ENCODE results near the gene MSH5.

The MSH5 gene

DNA sequence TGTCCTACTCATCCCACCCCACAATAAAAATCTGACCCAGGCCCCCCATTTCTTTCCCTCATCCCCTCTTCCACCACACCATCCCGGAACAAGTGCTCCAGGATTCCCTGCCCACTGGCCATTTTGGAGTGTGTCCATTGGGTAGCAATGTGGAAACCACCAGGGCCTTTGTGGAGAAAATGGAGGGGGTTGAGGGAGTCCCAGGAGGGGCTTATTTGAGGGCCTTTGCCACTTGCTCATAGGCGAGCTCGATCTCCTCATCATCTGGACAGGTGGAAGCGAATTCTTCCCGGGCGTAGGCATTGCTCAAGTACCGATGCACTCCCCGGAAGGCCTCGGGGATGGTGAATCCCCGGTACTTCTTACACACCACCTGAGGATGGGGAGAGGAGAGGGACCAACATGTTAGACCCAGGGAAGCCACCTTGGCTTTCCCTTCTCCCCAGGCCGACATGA, 9.1 kb upstream of the MSH5 start:
- no peak for DNase-seq

DNA sequence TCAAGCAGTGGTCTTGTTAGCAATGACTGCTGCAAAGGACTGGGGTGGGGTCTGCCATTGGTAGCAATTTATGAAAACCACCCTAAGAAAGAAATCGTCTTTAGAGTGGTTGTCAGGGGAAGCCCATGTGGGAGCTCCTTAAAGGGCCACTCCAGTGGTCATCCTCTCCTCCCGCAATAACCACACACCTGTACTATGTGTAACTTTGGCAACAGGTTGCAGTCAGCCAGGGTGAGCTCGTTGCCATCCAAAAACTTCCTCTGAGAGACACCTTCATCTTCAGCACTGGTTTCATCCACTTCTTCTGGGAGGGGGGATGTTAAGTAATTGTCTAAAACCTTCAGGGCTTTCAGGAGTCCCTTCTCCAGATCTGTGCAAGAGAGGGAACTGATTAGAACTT, 7.8 kb upstream of the MSH5 start:
- DNase-seq, result no peak

DNA sequence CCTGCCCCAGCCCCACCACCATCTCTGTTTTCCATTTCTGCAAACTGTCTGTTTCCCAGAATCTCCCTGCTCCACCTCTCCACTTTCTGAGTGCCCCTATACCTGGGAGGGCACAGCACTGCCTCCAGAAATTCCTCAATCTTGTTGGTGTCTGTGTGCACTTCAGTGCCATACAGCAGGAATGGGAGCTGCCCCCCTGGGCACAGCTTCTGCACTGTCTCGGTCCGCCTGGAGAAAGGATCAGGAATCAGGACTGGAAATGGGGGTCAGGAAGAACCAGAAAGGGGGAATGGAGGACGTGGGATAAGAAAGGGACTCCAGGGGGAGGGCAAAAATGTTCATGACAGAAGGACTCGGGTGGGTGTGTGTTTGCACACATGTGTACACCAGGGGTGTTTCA, 6.1 kb upstream of the MSH5 start:
- no peak for DNase-seq

DNA sequence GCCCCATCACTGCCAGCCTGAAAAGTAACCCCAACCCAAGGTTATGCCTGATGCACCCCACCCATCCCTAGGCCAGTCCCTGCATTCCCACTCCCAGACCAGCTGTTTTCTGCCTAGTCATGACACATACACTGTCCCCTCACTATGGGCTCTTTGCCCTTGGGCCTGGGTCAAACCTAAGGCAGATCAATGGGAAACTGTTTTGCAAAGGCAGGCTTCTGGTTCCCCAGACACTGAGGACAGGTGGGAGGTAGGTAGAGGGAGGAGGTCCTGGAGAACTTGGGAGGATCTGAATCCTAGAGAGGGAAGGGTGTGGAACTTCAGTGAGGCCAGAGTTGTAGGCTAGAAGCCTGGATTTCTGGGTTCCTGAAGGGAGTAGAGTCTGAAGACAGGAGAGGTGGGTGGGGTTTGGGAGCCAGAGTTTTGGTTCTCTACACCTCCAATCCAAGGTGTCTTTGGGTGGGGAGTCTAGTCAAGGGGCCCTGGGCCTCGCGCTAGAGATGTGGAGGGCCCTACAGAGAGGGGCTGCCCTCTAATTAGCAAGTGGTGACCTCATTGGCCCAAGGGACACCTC, 5.5 kb upstream of the MSH5 start:
- no peak for DNase-seq

DNA sequence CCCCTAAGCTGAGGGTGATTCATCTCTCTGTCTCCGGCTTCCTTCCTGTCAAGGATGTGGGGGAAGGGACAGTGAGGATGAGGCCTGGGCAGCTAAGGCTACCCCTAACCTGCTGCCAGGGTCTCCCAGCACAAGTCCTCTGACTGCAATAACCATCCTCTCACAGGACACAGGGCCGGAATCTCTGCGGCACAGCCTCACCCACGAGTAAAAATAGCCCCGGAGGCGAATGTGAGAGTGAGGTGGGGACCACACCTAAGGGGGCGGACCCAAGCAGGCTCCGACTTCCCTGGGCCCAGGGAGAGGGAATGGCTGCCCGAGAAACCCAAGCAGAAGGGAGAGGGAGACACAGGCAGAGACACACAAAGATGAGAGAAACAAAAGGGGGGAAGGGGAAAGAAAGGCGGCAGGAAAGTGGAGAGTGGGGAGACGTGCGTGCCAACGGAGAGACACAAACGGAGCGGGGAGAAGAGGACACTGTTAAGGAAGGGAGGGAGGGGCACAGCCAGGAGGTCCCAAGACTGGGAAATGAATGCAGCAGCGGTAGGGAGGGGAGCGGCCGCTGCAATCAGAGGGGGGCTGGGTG, 4.9 kb upstream of the MSH5 start:
- peak; percentile 30 for DNase-seq

DNA sequence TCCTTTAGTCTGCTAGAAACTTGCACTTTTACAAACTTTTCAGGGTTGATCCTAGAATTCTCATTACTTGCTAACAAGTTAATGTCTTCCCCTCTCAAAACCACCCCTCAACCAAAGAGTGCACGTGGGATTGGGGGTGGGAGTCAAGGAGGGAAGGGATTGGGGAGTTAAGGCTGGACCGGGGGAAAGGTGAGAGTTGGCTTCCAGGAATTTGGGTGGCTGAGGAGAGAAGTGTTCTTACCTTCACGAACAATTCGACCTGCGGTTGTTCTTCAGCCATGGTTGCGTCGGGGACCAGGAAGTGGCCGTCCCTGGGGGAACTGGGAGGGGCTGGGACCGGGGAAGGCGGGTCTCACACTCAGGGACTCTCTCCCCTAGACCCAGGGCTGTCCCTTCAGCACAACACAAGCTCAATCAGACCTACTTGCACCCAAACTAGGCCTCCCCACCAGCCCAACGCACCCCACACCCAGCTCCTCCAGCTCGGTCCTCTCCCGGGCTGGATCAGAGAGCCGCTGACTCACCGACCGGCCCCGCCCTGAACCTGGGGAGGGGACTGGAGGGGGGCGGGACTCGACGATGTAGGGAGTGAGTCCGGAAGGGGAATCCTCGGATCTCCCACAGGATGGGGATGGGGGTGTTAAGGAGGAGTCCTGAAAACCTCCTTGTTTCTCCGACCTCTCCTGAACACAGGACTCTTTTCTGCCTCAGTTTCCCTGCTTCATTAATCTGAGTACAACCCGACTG, 3.6 kb upstream of the MSH5 start, which contains the start of gene CLIC1:
CLIC1 (minus strand) TSS at position 510 of the 747 bp plus-strand sequence; CDS start at position 280, 230 bp downstream.
- DNase-seq, result peak; percentile 78

DNA sequence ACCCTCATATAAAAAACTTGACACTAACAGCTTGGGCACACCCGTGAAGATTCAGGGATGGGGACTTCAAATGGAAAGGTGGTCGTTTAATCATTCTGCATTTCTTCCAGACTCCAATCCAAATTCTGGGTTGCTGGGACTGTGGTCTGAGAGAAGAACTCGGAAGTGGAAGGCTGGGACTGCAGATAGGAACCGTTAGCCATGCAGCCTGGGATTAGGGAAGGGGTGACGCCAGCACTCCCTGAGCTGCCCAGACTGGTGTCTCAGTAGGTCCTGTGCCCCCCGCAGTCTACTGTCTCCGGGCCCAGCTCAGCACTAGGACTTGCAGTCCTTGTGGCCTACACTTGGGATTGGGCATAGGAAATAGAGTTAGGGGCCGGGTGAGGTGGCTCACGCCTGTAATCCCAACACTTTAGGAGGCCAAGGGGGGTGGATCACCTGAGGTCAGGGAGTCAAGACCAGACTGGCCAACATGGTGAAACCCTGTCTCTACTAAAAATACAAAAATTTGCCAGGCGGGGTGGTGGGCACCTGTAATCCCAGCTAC, 3.0 kb upstream of the MSH5 start:
- no peak for DNase-seq

DNA sequence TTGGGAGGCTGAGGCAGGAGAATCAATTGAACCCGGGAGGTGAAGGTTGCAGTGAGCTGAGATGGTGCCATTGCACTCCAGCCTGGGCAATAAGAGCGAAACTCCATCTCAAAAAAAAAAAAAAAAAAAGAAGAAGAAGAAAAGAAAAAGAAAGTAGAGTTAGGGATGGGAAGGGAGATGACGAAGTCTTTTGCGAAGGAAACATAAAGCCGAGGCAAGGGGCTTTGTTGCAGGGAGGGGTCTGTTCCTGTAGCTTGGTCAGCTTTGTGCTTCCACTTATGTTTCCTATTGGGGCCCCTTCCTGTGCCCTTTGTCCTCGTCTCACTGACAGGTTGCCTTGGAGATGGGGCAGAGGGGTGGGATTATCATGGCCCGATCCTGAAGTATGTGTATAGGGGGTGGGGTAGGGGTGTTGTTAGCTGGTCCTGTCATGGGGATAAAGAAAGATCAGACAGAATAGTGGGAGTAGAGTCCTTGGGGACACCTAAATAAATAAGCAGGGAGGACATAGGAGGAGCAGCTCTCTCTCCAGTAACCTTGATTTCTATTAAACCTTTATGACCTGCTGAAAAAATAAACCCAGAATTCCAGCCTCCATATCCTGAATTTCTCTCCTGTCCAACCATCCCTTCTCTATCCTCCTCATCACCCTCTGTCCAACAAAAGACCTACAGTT, 2.4 kb upstream of the MSH5 start:
- DNase-seq, result no peak

DNA sequence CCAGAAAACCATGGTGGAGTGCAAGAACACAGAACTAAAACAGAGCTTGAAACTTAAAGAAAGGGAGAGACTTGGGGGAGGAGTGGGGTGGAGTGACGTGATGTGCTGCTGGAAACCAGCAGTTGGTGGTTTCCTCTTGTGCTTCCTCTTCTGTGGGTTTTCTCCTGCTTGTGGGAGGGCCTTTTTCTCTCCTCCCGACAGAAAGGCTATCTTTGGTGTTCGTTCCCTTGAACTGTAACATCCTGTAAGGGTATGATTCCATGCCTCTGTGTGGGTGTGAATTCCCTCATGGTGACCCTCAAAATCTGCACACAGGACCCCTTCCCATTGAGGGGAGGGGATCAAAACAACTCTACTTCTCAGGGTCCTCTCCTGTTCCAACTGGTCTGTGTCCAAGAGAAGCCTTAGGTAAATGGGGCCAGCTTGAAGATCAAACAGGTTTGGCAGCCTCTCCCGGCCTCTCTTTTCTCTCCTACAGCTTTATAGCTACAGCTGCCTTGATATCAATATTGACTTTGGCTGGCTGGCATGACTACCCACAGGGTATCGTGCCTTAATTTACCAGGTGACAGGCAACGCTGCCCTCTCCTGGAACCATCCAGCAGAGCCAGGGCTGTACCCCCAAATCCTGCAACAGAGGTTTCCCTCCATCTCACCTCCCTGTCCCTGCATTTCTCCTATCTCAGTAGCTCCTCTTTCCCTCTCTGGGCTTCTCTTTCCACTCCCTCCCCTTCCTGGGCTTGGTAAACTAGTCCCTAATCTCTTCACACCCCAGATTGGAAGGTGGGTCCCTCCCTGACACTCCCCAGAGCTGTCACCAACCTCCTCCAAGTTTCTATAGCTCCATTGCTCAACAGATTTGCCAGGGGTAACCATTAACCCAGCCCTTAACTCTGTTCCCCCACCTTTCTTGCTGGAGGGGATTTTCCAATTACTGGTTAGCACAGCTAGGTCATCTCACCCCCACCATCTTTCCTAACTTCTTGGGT, 1.5 kb upstream of the MSH5 start:
- DNase-seq, result peak; percentile 40

DNA sequence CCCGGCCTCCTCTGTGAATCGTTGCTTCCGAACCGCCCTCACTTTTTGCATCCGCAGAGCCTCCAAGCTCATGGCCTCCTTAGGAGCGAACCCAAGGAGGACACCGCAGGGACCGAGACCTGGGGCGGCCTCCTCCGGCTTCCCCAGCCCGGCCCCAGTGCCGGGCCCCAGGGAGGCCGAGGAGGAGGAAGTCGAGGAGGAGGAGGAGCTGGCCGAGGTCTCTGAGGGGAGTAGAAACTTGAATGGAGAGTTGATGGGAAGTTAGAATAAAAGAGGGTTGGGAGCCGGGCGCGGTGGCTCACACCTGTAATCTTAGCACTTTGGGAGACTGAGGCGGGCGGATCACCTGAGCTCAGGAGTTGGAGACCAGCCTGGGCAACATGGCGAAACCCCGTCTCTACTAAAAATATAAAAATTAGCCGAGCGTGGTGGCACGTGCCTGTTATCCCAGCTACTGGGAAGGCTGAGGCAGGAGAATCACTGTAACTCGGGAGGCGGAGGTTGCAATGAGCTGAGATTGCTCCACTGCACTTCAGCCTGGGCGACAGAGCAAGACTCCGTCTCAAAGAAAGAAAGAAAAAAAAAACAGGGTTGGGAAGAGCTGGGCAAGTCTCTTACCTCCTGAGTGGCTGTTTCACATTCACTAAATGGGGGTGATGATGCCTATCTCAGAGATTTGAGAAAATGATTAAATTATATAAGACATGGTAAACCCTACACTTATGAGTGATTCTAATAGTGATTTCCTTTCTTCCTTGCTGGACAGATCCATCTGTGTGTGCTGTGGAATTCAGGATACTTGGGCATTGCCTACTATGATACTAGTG, 805 bp downstream of the MSH5 start:
- DNase-seq, result no peak

DNA sequence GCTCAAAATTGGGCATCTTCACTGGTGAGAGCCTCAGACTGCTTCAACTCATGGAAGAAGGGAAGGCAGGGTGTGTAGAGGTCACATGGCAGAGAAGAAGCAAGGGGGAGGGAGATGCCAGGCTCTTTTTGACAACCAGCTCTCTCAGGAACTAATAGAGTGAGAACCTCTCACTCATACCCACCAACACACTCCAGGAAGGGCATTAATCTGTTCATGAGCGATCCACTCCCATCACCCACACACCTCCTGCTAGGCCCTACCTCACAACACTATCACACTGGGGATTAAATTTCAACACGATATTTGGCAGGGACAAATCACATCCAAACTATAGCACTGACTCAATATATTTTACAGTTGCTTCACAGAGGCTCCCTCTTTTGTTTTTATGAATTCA, 2.0 kb downstream of the MSH5 start:
- DNase-seq, result no peak

DNA sequence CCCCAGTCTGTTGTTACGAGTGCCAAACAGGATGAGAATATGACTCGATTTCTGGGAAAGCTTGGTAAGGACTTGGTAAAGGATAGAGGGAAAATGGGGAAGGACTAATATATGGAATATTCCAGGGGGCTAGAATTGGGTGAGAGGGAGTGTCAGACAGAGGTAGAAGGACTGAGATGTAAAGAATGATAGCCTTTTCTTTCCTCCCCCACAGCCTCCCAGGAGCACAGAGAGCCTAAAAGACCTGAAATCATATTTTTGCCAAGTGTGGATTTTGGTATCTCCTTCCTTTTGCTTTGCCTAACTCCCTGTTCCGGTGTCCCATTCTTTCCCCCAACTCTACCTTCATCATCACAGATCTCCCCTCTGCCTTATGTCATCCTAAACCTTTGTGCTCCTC, 3.1 kb downstream of the MSH5 start:
- DNase-seq, result no peak

DNA sequence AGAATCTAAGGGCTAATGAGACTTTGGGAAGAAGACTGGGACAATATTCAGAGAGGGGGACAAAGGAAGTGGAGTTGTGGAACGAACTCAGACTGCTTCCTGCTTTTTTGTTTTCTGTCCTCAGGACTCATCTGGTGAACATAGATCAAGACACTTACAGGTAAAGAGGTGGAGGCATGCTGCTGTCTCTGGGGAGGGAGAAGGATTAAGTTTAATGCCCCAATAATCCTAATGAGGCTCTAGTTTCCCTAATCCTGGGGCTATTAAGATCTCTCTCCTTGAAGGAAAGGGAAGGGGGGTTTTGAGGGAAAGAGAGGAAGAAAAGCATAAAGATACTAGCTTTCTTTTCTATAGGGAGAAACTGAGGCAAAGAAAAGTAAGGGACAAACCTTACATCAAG, 4.6 kb downstream of the MSH5 start:
- DNase-seq, result no peak

DNA sequence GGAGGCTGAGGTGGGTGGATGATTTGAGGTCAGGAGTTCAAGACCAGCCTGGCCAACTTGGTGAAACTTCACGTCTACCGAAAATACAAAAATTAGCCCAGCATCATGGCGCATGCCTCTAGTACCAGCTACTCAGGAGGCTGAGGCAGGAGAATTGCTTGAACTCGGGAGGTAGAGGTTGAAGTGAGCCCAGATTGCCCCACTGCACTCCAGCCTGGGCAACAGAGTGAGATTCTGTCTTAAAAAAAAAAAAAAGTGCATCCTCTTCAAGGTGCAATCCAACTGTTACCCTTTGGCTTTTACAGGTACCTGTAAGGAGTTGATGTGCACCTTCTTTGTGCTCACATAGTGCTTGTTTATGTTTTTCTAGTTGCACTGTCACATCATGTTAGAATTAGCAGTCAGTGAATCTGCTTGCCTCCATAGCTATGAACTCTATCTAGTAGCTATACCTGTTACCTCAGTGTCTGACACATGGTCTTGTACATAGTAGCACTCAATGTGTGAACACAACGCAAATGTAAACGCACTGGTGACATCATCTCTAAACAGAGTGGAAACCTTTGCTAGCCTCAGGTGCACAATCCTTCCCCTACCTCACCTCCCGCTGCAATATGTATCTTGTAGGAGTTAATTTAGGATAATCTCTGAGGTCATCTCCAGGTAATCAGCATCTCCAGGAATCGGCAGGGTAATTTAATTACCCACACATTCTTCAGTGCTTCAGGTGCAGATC, 9.7 kb downstream of the MSH5 start:
- DNase-seq, result no peak

DNA sequence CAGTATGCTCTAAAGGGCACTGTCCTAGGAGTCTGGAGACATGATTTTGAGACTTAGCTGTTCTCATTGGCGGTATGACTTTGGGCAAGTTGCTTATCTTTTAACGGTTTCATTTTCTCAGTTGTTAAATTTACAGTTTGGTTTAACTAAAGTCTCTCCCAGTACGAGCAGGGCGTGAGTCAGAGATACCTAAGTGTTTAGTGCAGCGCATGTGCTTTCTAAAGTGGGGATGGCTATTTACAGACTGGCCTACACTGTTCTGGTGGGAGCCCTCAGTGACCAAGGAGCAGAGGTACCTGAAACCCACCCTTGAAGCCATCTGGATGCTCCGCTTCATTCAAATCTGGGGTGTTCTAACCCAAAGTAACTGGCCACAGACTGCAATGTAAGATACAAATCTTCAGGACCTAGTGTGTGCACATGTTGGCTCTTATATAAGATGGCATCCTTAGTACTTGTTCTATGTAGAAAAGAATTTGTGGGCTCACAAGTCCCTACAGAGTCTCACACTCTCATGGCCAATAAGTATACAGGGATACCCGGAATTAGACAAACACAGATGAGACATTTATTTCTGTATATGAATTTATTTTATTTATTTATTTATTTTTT, 10.7 kb downstream of the MSH5 start:
- DNase-seq, result no peak

DNA sequence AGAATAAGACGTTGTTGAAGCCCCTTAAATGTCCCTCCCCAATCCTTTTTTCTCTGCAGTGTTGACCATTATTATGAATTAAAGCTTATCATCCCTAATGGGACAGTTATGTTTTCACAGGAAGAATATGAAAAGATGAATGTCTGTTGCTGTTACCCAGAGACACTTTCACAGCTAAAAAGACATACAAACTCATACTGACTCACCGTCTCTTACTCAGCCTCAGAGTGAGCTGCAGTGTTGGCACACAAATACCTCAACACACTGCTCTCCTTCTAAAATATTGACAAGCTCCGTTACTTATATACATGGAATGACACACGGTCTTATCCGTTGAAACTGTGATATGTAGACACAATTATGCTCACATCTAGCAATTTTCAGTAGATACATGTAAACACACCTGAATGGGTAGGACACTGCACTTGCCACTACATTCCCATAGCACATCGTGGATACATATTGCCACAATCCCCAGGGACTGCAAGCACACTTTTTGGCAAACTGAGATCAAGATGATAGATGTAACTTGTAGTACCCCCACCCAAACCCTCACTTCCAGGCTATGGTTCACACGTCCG, 13.0 kb downstream of the MSH5 start:
- DNase-seq, result no peak

DNA sequence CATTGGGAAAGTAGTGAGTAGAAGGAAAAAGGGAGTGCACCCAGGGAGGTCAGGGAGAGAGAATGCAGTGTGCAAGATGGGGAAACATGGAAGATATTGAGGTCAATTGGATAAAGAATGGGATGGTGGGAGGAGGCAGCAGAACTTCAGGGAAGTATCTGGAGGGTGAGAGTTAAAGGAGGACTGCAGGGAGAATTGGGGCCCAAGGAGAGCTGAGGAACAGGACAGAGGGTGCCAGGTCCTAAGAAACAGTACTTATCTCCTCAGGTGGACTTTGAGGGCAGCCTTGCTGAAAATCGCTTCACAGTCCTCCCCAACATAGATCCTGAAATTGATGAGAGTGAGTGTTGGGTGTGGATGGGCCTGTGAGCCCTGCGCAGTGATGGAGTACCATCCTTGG, 18.5 kb downstream of the MSH5 start:
- DNase-seq, result no peak

DNA sequence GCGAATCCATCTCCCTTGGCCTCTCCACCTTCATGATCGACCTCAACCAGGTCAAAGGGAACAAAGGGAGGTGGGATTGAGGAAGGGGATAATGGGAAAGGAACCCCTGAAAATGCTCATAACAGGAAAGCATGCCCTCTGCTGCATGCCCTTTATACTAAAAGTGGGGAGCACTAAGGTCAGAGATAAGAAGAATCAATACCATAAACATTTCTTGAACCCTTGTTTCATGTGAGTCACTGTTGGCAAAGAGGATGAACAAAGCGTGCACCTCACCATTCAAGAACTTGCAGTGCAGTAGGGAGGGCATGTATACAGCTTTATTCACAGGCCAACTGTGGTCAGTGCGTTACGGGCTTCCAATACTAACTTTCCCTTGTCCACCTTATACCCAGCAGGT, 21.0 kb downstream of the MSH5 start:
- no peak for DNase-seq

DNA sequence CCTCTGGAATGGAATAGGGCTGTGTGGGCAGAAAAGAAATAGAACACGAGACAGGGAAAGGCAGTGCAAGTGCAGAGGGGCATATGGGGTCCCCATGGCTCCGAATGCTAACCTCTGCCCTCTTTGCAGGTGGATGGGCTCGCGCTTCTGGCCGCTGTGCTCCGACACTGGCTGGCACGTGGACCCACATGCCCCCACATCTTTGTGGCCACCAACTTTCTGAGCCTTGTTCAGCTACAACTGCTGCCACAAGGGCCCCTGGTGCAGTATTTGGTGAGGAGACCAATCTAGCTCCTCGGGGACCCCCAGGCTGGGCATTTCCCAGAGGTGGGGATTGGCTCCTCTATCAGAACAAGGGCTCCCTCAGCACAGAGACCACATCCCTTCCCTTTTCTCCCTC, 21.5 kb downstream of the MSH5 start:
- DNase-seq, result no peak

DNA sequence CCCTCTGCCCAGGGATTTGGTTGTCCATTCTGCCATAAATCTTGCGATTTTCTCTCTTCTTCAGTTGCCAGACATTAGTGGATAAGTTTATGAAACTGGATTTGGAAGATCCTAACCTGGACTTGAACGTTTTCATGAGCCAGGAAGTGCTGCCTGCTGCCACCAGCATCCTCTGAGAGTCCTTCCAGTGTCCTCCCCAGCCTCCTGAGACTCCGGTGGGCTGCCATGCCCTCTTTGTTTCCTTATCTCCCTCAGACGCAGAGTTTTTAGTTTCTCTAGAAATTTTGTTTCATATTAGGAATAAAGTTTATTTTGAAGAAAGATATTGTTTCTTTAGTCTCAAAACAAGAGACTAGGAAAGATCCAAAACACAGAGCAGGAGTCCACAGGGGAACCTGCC, 22.6 kb downstream of the MSH5 start, which contains the start of gene SAPCD1:
SAPCD1 (plus strand) TSS at position 301 of the 400 bp plus-strand sequence. CDS start 399 bp downstream, outside the sequence.
- DNase-seq, result no peak

Data from stimulated activated CD4-positive, alpha-beta T cell treated with anti-CD3 and anti-CD28 coated beads, Interleukin-12 subunit alpha, Interleukin-12 subunit beta, amount 100 ng/mL, for 4 hours (primary cell).